BLaER1 (cell line): ENCODE measurements around the gene CAPZA2.
"Not testable (repeated sequence)": the region's sequence is repeated elsewhere in the genome, so short reads cannot be mapped to it uniquely, and the experiment has no call there.

ENCODE experiments used
- H3K27ac ChIP-seq: shearing (Covaris generic); formaldehyde crosslinking; 2 replicates; pipeline ENCODE4 v1.8.1; 2022
- H3K27me3 ChIP-seq: shearing (Covaris generic); formaldehyde crosslinking; 2 replicates; pipeline ENCODE4 v1.8.1; 2022
- H3K36me3 ChIP-seq: shearing (Covaris generic); formaldehyde crosslinking; 2 replicates; pipeline ENCODE4 v1.8.1; 2022
- H3K4me1 ChIP-seq: shearing (Covaris generic); formaldehyde crosslinking; 2 replicates; pipeline ENCODE4 v1.8.1; 2022
- H3K4me2 ChIP-seq: shearing (Covaris generic); formaldehyde crosslinking; 2 replicates; pipeline ENCODE4 v1.8.1; 2022
- H3K4me3 ChIP-seq: shearing (Covaris generic); formaldehyde crosslinking; 2 replicates; pipeline ENCODE4 v1.8.1; 2022
- H3K9ac ChIP-seq: shearing (Covaris generic); formaldehyde crosslinking; 2 replicates; pipeline ENCODE4 v1.8.1; 2022
- H3K9me3 ChIP-seq: shearing (Covaris generic); formaldehyde crosslinking; 2 replicates; pipeline ENCODE4 v1.8.1; 2022
- H4K20me1 ChIP-seq: shearing (Covaris generic); formaldehyde crosslinking; 2 replicates; pipeline ENCODE4 v1.8.1; 2022
- Cebpa-rat ChIP-seq: shearing (Covaris generic); IDR thresholded peaks from 2 replicates; pipeline ENCODE4 v1.8.1; 2022

Gene CAPZA2

DNA sequence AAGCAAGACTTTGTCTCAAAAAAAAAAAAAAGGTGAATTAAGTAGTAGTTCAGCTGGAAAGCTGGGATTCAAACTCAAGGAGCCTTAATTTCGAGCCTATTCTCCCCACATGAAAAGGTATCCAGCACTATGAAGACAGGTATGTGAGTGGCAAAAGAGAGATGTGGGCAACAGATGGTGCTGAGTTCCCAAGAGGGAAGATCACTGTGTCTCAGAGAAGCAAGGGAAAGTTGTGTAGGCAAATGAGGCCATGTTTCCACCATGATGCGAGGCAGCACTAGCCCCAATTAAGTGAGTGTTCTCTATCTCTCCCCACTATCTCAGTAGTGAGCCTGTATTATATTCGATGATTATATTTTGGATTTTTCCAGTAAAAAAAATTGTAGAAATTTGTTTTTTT lies 71.1 kb downstream of the CAPZA2 start:
- Histone ChIP-seq H3K4me3 (no peak overlapping the region), H3K27me3 (no peaks in the 10 kb centered on the region), H3K9ac (no peak overlapping the region), H3K4me1 (no peaks in the 10 kb centered on the region), H3K27ac (no peak overlapping the region), H3K36me3 (no peaks in the 10 kb centered on the region), H4K20me1 (no peaks in the 10 kb centered on the region), H3K9me3 (no peaks in the 10 kb centered on the region), H3K4me2 (no peak overlapping the region)
- TF ChIP-seq Cebpa-rat, result no peak

DNA sequence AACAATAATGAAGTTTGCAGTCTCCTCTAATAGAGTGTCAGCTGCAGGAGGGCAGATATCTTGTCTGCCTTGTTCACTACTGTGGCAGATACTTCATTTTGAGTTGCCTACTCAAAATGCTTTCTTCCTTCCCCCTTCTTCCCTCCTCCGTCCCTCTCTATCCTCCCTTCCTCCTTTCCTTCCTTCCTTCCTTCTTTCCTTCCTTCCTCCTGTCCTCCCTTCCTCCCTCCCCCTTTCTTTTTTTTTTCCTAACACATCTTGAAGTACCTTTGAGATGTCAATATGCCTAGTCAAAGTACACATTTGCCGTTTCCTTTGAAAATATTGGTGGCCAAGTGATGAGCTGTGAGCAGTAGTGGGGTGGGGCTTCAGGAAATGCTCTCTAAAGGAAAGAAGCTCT lies 72.2 kb downstream of the CAPZA2 start:
- Histone ChIP-seq H3K4me3 (no peak overlapping the region), H4K20me1 (no peaks in the 10 kb centered on the region), H3K4me1 (no peaks in the 10 kb centered on the region), H3K9ac (no peak overlapping the region), H3K9me3 (no peaks in the 10 kb centered on the region), H3K27me3 (no peaks in the 10 kb centered on the region), H3K27ac (no peak overlapping the region), H3K36me3 (no peaks in the 10 kb centered on the region), H3K4me2 (no peak overlapping the region)
- no peak for TF ChIP-seq Cebpa-rat

DNA sequence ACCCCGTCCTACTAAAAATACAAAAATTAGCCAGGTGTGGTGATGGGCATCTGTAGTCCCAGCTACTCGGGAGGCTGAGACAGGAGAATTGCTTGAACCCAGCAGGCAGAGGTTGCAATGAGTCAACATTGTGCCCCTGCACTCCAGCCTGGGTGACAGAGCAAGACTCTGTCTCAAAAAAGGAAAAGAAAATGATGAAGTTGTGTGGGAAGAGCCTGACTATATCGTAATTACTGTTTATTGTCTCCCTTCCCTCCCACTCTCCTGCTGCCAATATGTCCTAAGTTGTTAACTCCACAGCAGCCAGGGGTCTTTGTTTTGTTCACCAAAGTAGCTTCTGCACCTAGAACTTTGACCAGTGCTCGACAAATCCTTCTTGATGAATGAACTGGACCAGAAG lies 74.5 kb downstream of the CAPZA2 start:
- not testable (repeated sequence) for H4K20me1 ChIP-seq, H3K27me3 ChIP-seq, H3K9ac ChIP-seq, H3K4me3 ChIP-seq, H3K9me3 ChIP-seq, H3K4me2 ChIP-seq, H3K27ac ChIP-seq, H3K36me3 ChIP-seq, H3K4me1 ChIP-seq

DNA sequence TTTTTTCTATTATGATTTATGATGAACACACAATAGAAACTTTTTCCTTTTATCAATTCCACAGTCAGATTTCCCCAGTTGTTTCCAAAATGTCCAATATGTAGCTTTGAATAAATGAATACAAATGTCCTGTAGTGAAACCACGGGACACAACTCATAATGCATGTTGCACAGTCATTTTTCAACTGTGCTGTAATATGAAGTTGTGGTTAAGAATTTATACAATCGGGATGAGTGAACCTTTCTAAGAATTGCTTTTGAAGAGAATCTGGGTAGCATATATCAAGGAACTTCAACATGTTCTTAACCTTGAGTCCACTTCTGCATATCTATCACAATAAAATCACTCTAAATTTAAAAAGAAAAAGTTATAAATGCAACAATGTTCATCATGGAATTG lies 76.3 kb downstream of the CAPZA2 start:
- Histone ChIP-seq H3K9me3 (no peaks in the 10 kb centered on the region), H3K27ac (no peak overlapping the region), H3K27me3 (no peaks in the 10 kb centered on the region), H3K4me1 (no peaks in the 10 kb centered on the region), H3K9ac (no peak overlapping the region), H3K36me3 (no peaks in the 10 kb centered on the region), H3K4me3 (no peak overlapping the region), H4K20me1 (no peaks in the 10 kb centered on the region), H3K4me2 (no peak overlapping the region)
- TF ChIP-seq Cebpa-rat, result no peak

DNA sequence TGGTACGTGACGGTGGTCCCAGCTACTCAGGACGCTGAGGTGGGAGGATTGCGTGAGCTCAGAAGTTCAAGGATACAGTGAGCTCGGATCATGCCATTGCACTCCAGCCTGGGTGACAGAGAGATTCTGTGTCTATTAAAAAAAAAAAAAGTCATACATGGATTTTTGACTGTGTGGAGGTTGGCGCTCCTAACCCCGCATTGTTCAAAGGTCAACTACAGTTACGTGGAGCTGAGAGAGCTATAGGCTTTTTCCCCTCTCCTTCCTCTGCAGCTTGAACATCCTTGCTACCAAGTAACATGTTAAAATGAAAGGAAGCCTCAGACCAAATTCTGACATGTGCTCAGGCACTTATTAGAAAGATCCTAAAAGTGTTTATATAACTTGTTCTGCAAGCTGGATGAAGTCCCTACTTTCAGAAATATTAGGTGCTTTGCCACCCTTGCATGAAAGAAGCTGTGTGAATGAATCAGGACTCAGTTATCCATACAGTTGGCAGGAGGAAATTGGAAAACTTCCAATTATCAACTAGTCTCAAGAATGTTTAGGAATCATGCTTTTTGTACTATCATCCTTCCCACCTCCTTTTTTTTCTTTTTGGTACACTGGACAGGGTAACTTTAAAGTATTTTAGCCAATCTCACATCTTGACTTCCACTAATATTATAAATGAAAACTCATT lies 78.4 kb downstream of the CAPZA2 start:
- Histone ChIP-seq H3K4me1 (no peaks in the 10 kb centered on the region), H3K9me3 (no peaks in the 10 kb centered on the region), H3K4me2 (no peak overlapping the region), H3K27ac (no peak overlapping the region), H3K4me3 (no peak overlapping the region), H4K20me1 (no peaks in the 10 kb centered on the region), H3K36me3 (no peaks in the 10 kb centered on the region), H3K9ac (no peak overlapping the region), H3K27me3 (no peaks in the 10 kb centered on the region)
- TF ChIP-seq Cebpa-rat, result no peak

DNA sequence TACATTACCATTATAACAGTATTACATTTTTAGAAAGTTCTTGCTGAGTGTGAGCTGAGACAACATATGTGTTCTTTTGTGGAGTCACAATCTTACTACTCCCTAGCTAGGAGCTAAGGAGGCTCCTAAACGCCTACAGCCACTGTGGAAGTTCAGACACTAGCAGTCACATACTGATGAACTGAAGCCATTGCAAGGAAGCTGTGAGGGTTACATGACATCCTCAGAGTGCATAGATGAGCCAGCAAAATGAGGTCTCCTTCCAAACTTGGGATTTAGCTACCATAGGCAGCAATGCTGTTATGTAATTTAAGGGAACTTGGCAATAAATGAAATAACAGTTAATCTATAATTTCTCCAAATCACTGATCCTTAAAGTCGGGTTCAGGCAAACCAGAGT lies 80.1 kb downstream of the CAPZA2 start:
- no peak for TF ChIP-seq Cebpa-rat
- H3K9ac ChIP-seq, result no peak overlapping the region
- H3K36me3 ChIP-seq, result no peaks in the 10 kb centered on the region
- H3K4me1 ChIP-seq, result no peaks in the 10 kb centered on the region
- no peak overlapping the region for H3K4me3 ChIP-seq
- H3K27me3 ChIP-seq, result no peaks in the 10 kb centered on the region
- H3K27ac ChIP-seq, result no peak overlapping the region
- no peak overlapping the region for H3K4me2 ChIP-seq
- H3K9me3 ChIP-seq, result no peaks in the 10 kb centered on the region
- no peaks in the 10 kb centered on the region for H4K20me1 ChIP-seq

DNA sequence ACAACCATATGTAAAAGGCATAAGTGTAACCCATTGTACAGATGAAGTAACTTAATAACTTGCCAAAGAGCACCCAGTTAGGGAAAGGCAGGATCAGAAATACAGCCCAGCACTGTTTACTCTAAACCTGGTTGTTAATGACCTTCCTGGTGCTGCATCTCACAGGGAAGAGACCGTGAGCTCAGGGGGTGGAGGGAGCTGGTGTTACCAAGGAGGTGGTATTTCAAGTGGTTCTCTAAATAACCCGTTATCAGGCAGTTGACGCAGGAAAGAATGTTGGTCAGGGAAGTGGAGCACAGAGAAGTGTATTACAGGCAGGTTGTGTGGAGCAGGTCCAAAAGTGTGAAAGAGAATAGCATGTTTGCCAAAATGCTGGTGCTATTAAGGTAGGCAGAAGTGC lies 86.5 kb downstream of the CAPZA2 start:
- no peak for TF ChIP-seq Cebpa-rat
- Histone ChIP-seq H3K4me1 (peaks cover 6% of the 10 kb centered on the region), H3K4me3 (no peak overlapping the region), H4K20me1 (no peaks in the 10 kb centered on the region), H3K9me3 (no peaks in the 10 kb centered on the region), H3K36me3 (no peaks in the 10 kb centered on the region), H3K9ac (no peak overlapping the region), H3K4me2 (no peak overlapping the region), H3K27ac (no peak overlapping the region), H3K27me3 (no peaks in the 10 kb centered on the region)

DNA sequence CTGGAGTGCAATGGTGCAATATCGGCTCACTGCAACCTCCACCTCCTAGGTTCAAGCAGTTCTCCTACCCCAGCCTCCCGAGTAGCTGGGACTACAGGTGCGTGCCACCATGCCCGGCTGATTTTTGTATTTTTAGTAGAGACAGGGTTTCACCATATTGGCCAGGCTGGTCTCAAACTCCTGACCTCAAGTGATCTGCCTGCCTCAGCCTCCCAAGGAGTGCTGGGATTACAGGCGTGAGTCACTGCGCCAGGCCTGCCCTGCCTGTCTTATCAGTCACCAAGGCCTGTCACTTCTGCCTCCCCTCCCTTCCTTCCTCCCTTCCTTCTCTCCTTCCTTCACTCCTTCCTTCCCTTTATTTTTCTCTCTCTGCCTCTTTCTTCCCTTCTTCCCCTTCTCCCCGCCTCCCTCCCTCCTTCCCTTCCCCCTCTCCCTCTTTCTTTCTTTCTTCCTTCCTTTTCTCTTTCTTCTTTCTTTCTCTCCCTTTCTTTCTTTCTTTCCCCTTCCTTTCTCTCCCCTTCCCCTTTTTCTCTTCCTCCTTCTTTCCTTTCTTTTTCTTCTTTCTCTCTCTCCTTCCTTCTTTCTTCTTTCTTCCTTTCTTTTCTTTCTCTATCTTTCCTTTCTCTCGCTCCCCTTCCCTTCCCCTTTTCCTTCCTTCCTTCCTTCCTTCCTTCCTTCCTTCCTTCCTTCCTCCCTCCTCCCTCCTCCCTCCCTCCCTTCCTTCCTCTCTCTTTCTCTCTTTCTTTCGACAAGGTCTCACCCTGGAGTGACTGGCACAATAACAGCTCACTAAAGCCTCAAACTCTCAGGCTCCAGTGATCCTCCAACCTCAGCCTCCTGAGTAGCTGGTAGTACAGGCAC lies 87.8 kb downstream of the CAPZA2 start:
- Histone ChIP-seq H3K9ac (no peak overlapping the region), H3K27ac (no peak overlapping the region), H4K20me1 (no peaks in the 10 kb centered on the region), H3K4me2 (no peak overlapping the region), H3K36me3 (no peaks in the 10 kb centered on the region), H3K9me3 (no peaks in the 10 kb centered on the region), H3K27me3 (no peaks in the 10 kb centered on the region), H3K4me3 (no peak overlapping the region), H3K4me1 (peaks cover 14% of the 10 kb centered on the region)
- no peak for TF ChIP-seq Cebpa-rat

DNA sequence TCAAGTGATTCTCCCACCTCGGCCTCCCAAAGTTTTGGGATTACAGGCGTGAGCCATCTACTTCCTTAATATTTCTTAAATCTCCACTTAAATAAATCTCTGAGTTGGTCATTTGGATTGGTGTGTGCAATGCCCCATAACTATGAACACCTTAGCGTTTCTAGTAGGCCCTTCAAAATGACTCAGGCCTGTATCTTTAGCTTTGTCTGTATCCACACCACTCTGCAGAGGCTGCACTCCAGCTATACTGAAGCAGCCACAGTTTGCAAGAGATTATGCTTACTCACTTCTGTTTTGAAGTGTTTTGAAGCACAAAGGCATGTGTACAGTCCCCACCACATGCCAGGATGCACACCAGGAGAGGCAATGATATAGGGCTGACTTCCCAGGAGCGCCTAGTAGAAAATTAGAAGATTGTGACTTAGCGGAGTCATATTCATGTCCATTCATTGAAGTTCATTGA lies 88.5 kb downstream of the CAPZA2 start:
- Histone ChIP-seq H3K9ac (no peak overlapping the region), H3K36me3 (no peaks in the 10 kb centered on the region), H3K9me3 (no peaks in the 10 kb centered on the region), H3K4me1 (peaks cover 16% of the 10 kb centered on the region), H3K27ac (no peak overlapping the region), H3K4me2 (no peak overlapping the region), H3K4me3 (no peak overlapping the region), H3K27me3 (no peaks in the 10 kb centered on the region), H4K20me1 (0 out of 2 replicates have a peak, but pooled peaks cover 4% of the 10 kb centered on the region)
- no peak for TF ChIP-seq Cebpa-rat

DNA sequence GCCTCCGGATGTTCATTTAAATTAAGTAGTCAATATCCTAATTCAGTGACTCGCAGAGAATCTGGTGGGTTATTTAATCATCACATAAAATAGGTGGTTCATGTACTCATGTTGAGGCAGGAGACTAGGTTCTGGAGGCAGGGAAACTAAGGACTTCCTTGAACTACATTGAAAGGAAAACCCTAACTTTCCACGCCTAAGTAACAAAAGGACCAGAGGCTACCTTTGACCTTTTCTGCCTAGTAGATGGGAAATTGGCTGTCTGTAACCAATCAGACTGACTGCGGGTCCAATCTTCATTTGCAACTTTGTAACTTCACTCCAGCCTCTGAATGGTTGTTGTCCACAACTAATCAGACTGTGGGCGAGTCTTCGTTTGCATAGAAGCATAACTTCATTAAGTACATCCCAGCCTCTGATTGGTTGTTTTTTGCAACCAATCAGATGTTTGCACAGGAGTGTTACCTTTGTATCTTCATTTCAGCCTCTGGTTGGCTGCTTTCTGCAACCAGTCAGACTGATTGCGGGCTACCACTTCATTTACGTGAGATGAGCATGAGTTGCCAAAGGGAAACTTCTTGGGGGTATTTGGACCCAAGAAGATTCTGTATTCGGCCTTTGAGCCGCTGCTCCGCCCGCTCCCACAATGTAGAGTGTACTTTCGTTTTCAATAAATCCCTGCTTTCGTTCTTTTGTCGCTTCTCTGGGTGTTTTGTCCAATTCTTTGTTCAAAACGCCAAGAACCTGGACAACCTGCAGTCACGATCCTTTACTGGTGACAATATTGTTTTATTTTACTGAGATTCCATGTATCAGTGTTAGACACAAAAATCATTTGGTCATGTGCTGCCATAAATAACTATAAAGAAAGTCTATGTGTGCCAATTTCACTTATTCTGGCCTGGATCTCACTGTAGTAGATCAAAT lies 89.2 kb downstream of the CAPZA2 start:
- H3K9ac ChIP-seq, result no peak overlapping the region
- H3K4me1 ChIP-seq, result peaks cover 16% of the 10 kb centered on the region
- no peaks in the 10 kb centered on the region for H3K27me3 ChIP-seq
- 0 out of 2 replicates have a peak, but pooled peaks cover 9% of the 10 kb centered on the region for H4K20me1 ChIP-seq
- no peak overlapping the region for H3K4me2 ChIP-seq
- no peaks in the 10 kb centered on the region for H3K9me3 ChIP-seq
- no peak for TF ChIP-seq Cebpa-rat
- H3K4me3 ChIP-seq, result no peak overlapping the region
- no peaks in the 10 kb centered on the region for H3K36me3 ChIP-seq
- H3K27ac ChIP-seq, result no peak overlapping the region
